ENCODE data around the gene C22orf42.
"Not testable (repeated sequence)": the region's sequence is repeated elsewhere in the genome, so short reads cannot be mapped to it uniquely, and the experiment has no call there.

C22orf42 gene

GRCh38 chr22:32158712-32159533 lies at the start of gene C22orf42:
Gene C22orf42 (minus strand): TSS chr22:32159303. CDS start chr22:32159215, 88 bp downstream.
- no peak for DNase-seq

GRCh38 chr22:32208681-32209080 lies 49.6 kb upstream of the C22orf42 start:
- no peak for DNase-seq

GRCh38 chr22:32207971-32208480 lies 48.9 kb upstream of the C22orf42 start:
- no peak for DNase-seq

- DNase-seq = peak; percentile 60
These were observed 48.0 kb upstream of the C22orf42 start for GRCh38 chr22:32206774-32207758.

GRCh38 chr22:32205974-32206773 lies 47.1 kb upstream of the C22orf42 start:
- DNase-seq = no peak

GRCh38 chr22:32204856-32205722 lies 46.0 kb upstream of the C22orf42 start, which contains the start of gene RFPL2:
Gene RFPL2 (minus strand): TSS chr22:32205073. CDS start chr22:32202451, 2,622 bp downstream.
- DNase-seq = peak; percentile 49

GRCh38 chr22:32204040-32204855 lies 45.1 kb upstream of the C22orf42 start:
- peak; percentile 22 for DNase-seq

GRCh38 chr22:32203181-32204039 lies 44.3 kb upstream of the C22orf42 start:
- DNase-seq = no peak

GRCh38 chr22:32202539-32203180 lies 43.6 kb upstream of the C22orf42 start:
- peak; percentile 41 for DNase-seq

- DNase-seq = no peak
These were observed 43.0 kb upstream of the C22orf42 start for GRCh38 chr22:32202161-32202538.

- DNase-seq = peak; percentile 49
These were observed 41.6 kb upstream of the C22orf42 start for GRCh38 chr22:32200752-32201151.

- DNase-seq = no peak
These were observed 40.9 kb upstream of the C22orf42 start for GRCh38 chr22:32199961-32200360.

GRCh38 chr22:32199341-32199740 lies 40.2 kb upstream of the C22orf42 start:
- DNase-seq = no peak

GRCh38 chr22:32197553-32198226 lies 38.6 kb upstream of the C22orf42 start:
- DNase-seq = not testable (repeated sequence)

GRCh38 chr22:32195900-32196299 lies 36.8 kb upstream of the C22orf42 start:
- not testable (repeated sequence) for DNase-seq

- DNase-seq = not testable (repeated sequence)
These were observed 34.2 kb upstream of the C22orf42 start for GRCh38 chr22:32193346-32193745.

- not testable (repeated sequence) for DNase-seq
These were observed 31.9 kb upstream of the C22orf42 start for GRCh38 chr22:32191021-32191420.

GRCh38 chr22:32185821-32186220 lies 26.7 kb upstream of the C22orf42 start:
- no peak for DNase-seq

Data from CD4-positive, alpha-beta T cell treated with Interleukin-17A for 4 hours (primary cell).